HG02623 (cell line): ENCODE results near the gene DENND1A.

Experiments
- ATAC-seq: cut with Tn5 transposase; IDR thresholded peaks from one replicate; pipeline ENCODE4 v1.9.1; 2021; ENCODE audit warnings: moderate library complexity; ENCODE audit not compliant: unreplicated experiment

The DENND1A gene

DNA sequence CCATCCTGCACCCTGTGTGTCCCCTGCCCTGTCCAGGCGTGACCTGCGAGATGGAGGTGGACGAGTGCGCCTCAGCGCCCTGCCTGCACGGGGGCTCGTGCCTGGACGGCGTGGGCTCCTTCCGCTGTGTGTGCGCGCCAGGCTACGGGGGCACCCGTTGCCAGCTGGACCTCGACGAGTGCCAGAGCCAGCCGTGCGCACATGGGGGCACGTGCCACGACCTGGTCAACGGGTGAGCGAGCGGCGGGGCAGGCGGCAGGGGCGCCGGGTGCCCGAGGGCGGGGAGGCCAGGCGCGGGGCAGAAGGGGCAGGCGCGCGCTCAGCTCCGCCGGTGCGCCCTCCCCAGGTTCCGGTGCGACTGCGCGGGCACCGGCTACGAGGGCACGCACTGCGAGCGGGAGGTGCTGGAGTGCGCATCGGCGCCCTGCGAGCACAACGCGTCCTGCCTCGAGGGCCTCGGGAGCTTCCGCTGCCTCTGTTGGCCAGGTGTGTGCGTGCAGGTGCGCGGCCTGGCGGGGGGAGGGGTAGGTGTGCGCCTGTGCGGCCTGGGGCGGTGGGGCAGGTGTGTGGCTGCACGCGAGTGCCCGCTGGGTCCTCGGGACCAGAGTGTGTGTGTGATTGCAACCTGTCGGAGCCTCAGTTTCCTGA lies 563.9 kb downstream of the DENND1A start:
- no peak for ATAC-seq

DNA sequence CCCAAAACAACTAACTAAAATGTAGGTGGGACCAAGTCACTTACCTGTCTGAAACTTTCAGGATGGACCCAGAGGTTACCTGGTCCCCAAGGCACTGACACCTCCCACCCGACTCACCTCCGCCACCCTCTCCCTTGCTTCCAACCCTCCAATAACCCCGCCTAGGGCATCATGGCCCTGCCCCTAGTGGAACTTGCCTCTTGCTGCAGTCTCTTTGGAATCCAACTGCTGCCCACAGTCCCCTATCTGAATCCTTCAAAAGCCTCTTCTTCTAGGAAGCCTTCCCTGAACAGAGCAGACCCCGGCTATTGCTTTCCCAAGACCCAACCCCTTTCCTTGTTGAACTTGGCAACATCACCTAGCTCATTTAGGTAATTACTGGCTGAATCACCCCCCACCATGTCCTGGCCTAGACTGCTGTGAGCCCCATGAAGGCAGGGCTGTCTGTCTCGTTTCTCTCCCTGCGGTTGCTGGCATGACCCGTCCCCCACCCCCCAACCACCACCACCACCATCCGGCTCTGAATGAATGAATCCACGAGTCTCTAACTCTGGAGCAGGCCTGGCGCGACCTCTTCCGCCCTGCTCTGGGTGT lies 564.5 kb downstream of the DENND1A start:
- ATAC-seq, result no peak

DNA sequence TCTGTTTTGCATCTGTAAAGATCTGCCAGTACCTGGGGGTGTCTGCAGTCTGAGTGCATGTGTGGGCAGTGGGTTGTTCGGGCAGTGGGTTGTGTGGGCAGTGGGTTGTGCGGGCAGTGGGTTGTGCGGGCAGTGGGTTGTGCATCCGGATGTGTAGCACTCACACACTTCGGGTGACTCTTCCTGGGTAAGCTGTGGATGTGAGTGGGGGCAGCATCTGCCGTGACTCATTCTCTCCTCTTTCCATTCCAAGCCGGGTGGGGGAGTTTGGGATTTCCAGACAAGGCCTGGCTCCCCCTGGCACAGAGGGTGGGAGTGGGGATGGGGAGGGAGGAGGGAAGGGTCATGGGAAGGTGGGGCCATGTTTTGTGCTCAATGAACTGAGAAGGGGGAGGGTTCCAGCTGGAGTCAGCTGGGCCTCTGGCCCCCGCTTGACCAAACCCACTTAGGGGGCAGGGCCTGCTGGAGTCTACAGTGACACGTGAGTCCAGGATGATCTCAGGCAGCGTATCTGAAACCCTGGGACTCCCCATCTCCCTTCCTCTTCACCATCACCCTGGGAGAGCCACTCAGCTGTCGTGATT lies 565.6 kb downstream of the DENND1A start:
- ATAC-seq, result no peak

- no peak for ATAC-seq
Observed at GRCh38 chr9:123362856-123363255, 567.1 kb downstream of the DENND1A start.

DNA sequence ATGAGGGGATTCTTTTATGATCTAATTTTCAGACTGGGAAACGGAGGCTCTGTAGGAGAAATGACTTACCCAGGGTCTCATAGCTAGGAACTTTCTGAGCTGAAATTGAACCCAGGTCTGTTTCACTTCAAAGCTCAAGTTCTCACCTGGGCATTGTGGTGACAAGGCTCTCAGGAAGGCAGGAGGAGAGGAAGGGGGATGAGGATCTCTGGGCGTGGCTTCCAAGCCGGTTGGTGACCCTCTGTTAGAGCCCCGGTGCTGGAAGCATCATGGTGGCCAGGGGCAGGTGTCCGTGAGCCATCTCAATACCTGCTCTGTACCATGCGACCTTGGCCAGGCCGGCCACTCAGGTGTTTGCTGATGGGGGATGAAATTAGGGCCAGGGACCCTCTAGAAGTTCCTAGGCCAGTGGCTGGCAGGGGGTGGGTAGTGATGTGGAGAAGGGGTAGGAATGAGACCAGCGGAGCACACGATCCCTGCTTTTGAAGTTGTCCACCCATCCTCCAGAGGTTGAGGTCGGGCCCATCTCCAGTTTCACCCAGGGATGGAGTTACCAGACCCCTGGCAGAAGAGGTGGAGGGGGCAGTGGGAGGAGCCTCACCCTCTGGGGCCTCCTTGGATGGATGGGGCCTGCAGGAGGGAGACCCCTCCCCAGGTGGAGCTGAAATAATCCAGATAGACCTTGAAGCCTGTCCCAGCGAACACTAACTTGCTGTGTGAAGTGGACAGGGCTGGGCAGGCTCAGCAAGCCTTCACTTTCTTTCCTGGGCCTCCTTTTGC lies 568.0 kb downstream of the DENND1A start:
- ATAC-seq, result no peak

DNA sequence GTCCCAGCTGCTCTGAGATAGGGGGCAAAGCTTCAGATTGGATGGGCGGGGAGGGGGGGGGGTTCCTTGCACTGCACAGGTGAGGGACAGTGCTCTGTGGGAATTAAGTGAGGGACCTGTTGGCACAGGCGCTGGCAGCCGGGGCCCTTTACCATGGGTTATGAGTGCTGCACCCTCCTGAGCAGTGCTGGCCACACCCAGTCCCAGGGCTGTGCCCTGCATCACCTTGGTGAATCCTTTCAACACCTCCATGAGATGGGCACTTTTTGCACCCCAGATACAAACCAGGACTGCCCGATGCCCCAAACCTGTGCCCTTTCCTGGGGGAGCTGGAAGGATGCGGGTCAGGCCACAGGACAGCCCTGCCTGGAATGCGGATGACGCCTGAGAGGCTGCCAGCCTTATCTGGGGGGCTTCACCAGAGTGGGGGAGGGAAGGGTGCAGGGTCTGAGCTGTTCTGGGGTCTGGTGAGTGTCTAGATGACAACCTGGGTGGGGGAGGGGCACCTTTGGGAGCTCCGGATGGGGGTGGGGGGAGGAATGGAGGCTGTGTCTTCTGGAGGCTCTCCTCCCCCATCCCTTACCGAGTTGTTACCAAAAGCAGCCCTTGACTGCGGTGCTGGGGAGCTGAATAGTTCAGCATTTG lies 568.7 kb downstream of the DENND1A start:
- no peak for ATAC-seq

GRCh38 chr9:123360161-123361085 lies 569.5 kb downstream of the DENND1A start:
- ATAC-seq, result no peak

GRCh38 chr9:123359546-123359945 lies 570.4 kb downstream of the DENND1A start:
- no peak for ATAC-seq

- no peak for ATAC-seq
Observed at GRCh38 chr9:123359106-123359505, 570.8 kb downstream of the DENND1A start.

DNA sequence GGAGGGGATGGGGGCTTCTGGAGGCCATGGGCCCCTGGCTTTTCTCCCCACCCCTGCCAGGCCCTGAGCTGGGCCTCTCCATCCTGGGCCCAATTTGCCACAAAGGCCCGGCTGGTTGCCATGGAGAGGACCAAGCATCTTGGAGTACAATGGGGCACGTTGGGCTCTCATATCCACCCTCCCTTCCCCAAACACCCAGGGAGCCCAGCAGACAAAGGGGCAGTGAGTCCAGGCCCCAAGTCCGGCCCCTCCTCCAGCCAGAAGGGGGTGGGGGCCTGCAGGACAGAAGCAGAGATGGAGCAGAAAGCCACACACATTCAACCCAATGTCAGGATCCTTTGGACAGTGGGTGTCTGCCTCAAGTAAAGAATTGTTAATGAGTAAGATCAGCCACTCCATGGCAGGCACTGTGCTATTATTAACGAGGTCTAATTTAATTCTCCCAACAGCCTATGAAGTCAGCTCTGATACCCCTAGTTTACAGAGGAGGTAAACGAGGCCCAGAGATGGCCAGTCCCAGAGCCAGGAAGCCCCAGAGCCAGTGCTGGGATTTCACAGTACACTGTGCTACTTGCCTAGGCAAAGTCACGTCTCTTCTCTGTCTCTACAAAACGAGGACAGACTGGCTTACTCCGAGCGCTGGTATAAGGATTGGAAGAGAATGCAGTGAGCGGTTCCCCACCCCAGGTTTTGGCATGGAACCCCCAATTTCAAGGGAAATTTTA lies 571.6 kb downstream of the DENND1A start:
- ATAC-seq, result no peak

- no peak for ATAC-seq
Observed at GRCh38 chr9:123357743-123358059, 572.2 kb downstream of the DENND1A start.

- no peak for ATAC-seq
Observed at GRCh38 chr9:123356851-123357742, 572.8 kb downstream of the DENND1A start.

DNA sequence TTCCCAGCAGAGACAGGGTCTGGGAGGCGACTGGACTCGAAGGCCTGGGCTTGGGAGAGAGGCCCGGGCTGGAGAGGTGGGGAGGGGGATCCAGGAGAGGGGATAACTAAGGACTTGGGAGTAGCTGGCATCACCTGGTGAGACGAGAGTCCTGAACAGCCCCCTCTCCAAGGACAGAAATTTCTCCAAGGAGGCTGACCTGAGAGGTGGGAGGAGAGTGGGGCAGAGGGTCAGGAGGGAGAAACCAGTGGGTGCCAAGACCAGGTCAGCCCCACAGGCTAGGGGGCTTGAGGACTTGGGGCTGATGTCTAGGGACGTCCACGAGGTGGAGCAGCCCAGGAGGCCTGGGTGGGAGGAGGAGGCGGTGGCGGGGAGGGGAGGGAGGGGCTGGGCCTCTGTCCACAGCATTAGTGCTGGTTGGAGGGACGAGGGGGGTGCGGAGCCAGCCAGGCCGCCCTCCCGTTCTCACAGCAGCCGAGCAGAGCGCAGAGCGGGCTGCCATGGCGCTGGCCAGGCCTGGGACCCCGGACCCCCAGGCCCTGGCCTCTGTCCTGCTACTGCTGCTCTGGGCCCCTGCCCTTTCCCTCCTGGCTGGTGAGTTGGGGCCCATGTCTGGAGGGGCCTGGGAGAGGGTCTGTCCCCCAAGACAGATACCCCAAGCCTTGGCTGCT lies 574.0 kb downstream of the DENND1A start, which contains the start of gene CRB2:
CRB2 (plus strand) TSS at position 437 of the 671 bp plus-strand sequence; CDS start at position 501, 64 bp downstream.
- ATAC-seq, result no peak

- no peak for ATAC-seq
Observed at GRCh38 chr9:123354806-123355508, 575.0 kb downstream of the DENND1A start.

- ATAC-seq, result no peak
Observed at GRCh38 chr9:123353984-123354591, 575.8 kb downstream of the DENND1A start.

GRCh38 chr9:123353041-123353440 lies 576.9 kb downstream of the DENND1A start:
- no peak for ATAC-seq
